GM12891 (cell line): ENCODE results near the gene NIT2.
A peak's percentile ranks its signal among the peaks of the same experiment; 100 is the strongest.

Source experiments
- DNase-seq: peaks from one replicate; pipeline ENCODE4 v3.0.0; 2011; ENCODE audit warnings: low spot score; ENCODE audit not compliant: insufficient read length
- FAIRE-seq: peaks from 2 replicates; lab custom pipeline; 2011; peaks lifted over from hg19 to GRCh38; lab: Jason Lieb, UNC
- PAX5 ChIP-seq: IDR thresholded peaks from 2 replicates; pipeline ENCODE4 v1.6.1; 2011; ENCODE audit warnings: low read length, moderate library complexity, mild to moderate bottlenecking; ENCODE audit not compliant: insufficient read depth, severe bottlenecking
- POLR2A ChIP-seq: IDR thresholded peaks from 2 replicates; pipeline ENCODE4 v1.6.1; 2011; ENCODE audit warnings: low read depth, low read length, control low read depth
- POLR2AphosphoS5 ChIP-seq: IDR thresholded peaks from 2 replicates; pipeline ENCODE4 v1.6.1; 2011; ENCODE audit warnings: low read depth, low read length, control low read depth
- POU2F2 ChIP-seq: IDR thresholded peaks from 2 replicates; pipeline ENCODE4 v1.6.1; 2011; ENCODE audit warnings: low read depth, mild to moderate bottlenecking, control low read depth, low read length, moderate library complexity
- SPI1 ChIP-seq: IDR thresholded peaks from 2 replicates; pipeline ENCODE4 v1.6.1; 2011; ENCODE audit warnings: low read depth, low read length, control low read depth
- TAF1 ChIP-seq: IDR thresholded peaks from 2 replicates; pipeline ENCODE4 v1.6.1; 2011; ENCODE audit warnings: low read depth, low read length, control low read depth

Gene NIT2

DNA sequence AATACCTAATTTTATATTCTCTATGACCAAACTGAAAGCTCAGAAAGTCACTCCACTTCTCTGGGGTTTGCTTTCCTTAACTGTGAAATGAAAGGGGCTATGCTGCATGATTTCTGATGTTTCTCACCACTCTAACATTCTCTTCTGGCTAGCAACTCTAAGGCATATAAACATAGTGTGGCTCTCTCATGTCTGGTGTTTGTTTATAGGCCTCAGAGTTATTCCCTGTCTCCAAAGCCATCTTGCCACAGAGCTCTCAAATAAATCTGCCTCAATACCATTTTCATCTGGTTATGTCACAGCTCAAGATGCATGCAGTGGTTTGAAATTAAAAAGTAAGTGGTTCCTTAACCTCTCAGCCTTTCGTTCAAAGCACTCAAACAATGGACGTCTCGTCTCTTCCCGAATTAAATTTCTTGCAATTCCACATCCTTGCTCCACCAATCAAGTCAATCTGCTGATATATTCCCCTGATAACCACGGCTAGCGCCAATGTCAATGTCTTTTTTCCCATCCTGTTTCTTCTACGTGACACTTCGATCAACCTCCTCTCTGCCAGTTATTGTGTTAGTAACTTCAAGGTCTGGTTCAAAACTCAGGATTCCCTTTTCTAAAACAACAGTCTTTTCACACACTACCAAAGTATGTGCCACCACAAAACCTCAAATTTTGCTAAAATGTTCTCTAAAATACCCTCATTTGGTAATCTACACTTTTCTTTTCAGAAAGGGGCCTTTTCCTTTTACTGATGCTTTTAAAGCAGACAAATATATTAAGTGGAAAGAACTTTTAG, 50.4 kb downstream of the NIT2 start:
- FAIRE-seq (no peak), DNase-seq (no peak)
- no peak for TF ChIP-seq SPI1
- TF ChIP-seq PAX5 = no peak
- TF ChIP-seq POLR2AphosphoS5 = no peak

DNA sequence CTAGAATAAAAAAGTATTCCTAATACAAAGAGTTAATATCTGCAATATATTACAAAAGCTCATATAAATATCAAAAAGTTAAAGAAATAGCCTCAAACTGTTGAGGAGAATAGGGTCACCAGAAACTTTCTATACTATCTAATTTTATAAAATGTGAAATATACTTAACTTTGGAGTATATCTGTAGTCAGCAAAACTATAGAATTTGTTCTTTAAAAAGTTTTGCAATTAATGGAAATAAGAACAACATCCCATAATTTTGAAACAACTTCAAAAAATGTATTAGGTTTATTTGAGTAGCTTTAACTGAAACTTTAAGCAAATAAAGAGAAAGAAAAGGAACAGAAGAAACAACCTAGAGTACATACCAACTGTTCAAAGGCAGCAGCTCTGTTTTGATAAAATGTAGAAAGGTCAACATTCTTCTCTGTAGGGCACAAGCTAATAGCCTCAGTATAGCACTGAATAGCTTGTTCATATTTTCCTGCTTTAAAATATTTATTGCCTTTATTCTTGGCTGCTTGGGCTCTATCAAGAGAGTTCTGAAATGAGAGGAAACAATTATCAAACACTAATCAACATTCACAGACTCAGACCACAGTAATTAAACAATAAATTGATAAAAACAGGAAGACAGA, 52.0 kb downstream of the NIT2 start:
- no peak for DNase-seq
- no peak for FAIRE-seq
- no peak for TF ChIP-seq SPI1
- no peak for TF ChIP-seq POU2F2
- TF ChIP-seq POLR2A = no peak
- TF ChIP-seq PAX5 = no peak
- no peak for TF ChIP-seq POLR2AphosphoS5
- TF ChIP-seq TAF1 = no peak

DNA sequence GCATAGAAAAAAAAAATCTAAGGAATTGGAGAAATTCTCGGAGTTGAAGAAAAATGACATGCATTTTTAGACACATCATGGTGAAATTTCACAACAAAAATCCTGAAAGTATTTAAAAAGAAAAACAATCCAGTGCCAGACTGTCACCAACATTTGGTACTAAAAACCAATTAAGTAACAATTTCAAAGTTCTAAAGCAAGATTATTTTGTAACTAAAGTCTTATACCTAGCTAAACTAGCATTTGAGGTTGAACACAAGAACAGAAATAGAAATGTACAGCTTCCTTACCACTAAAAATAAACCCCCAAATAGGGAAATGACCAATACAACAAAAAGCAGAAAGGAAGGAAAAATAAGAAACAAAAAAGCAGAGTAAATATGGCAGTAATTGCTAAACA, 54.5 kb downstream of the NIT2 start:
- DNase-seq = no peak
- TF ChIP-seq POLR2A = no peak
- no peak for TF ChIP-seq POU2F2
- no peak for TF ChIP-seq SPI1
- TF ChIP-seq POLR2AphosphoS5 = no peak
- TF ChIP-seq PAX5 = no peak
- TF ChIP-seq TAF1 = no peak
- no peak for FAIRE-seq

DNA sequence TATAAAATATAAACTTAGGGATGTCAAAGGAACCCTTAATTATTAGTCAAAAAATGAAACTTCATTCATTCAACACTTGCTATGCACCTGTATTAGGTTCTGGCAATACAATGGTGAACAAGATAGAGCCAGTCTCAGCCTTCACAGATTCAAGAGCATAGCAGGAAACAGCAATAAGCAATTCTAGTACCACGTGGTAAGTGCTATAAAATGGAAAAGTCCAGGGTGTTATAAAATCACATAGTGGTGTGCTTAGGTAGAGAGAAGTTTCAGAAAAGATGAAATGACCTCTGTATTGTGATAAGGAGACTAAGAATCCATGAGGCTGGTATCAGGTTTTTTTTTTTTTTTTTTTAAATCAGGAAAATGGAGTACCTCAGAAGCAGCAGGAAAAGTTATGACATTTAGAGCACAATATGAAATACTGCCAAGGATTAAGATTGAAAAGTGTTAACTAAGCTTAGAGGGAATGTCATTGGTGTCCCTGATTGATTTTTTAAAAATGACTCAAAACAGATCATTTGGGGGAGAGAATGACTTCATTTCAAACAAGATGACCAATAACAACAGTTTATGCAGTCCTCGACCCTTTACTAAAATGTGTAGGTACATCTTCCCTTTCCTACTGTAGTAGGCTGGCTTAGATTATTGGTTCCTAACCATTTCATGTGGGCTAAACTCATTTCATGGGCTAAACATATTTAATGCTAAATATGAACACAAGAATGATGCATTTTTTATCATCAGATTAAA, 61.3 kb downstream of the NIT2 start:
- TF ChIP-seq SPI1 (no peak), POLR2AphosphoS5 (no peak), PAX5 (no peak), POLR2A (no peak), TAF1 (no peak), POU2F2 (no peak)
- FAIRE-seq = no peak

DNA sequence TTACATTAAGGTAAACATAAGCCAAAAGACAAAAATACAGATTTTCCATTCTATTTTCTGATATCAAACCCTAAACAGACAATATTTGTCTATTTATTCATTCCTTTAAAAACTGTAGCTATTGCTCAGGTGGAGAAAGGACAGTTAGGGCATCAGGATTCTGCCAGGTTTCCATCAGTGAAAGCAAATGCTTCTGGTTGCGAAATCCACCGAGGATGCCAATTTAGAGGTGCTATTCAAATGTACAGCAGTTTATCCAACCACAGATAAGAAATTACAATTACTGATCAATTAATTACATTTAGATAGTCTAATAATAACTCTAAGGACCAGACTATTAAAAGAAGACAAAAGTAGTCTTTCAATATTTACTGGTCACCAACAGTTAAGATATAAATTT, 62.4 kb downstream of the NIT2 start:
- TF ChIP-seq POLR2A (no peak), SPI1 (no peak), PAX5 (no peak), POU2F2 (no peak), POLR2AphosphoS5 (no peak), TAF1 (no peak)
- DNase-seq (no peak), FAIRE-seq (no peak)

More for the DNA sequence above, 61.3 kb downstream of the NIT2 start:
- DNase-seq = no peak

DNA sequence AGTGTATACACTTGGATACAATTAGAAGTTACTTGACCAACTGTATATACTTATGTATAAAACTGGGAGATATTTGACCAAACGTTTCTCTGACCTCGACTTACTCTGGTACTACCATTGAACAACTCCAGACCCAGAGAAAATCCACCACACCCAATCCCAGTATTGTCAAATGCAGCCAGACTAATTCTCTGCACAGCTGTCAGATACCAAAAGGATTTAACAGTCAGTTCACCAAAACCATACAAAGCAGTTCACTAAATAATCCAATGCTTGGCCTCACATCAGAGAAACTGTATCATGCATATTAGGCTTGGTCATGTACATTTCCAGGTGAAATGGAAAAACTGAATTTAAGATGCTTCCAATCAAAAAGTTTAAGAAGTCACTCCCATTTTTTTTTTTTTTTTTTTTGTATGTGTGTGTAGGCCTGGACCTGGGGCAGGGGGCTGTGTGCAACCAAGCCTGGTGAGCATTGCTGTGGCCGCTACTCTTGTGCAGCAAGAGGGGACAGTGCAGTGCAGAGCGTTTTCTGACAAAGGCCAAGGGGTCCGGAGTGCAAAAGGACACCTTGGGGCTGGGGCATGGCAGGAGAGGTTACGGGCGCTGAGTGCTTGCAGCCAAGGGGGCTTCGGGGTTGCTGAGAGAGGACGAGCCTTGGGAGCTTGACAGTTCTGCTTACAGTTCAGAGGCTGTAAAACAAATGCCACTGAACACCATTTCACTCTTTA, 64.9 kb downstream of the NIT2 start:
- TF ChIP-seq TAF1 (no peak), POU2F2 (no peak), POLR2AphosphoS5 (no peak), SPI1 (no peak), POLR2A (no peak), PAX5 (no peak)
- DNase-seq (no peak), FAIRE-seq (no peak)

DNA sequence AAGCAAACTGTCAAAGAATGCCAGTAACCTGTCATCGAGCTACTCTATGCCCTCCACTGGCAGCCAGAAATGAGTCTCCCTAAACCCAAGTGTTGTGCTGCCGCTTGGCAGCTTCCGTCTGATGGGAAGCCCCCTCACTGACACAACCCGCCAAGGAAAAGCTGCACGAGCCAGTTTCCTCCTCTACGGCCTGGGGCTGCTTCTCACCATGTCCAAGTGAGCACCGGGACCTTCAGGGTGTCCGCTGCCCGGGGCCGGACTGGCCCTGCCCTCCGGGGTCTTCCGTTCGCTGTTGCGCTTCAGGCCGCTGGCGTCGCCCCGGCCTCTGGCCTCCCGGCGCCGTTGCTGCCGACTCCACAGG, 65.8 kb downstream of the NIT2 start:
- FAIRE-seq (no peak), DNase-seq (no peak)
- TF ChIP-seq PAX5 (no peak), POU2F2 (no peak), POLR2AphosphoS5 (no peak), SPI1 (no peak), POLR2A (no peak), TAF1 (no peak)

DNA sequence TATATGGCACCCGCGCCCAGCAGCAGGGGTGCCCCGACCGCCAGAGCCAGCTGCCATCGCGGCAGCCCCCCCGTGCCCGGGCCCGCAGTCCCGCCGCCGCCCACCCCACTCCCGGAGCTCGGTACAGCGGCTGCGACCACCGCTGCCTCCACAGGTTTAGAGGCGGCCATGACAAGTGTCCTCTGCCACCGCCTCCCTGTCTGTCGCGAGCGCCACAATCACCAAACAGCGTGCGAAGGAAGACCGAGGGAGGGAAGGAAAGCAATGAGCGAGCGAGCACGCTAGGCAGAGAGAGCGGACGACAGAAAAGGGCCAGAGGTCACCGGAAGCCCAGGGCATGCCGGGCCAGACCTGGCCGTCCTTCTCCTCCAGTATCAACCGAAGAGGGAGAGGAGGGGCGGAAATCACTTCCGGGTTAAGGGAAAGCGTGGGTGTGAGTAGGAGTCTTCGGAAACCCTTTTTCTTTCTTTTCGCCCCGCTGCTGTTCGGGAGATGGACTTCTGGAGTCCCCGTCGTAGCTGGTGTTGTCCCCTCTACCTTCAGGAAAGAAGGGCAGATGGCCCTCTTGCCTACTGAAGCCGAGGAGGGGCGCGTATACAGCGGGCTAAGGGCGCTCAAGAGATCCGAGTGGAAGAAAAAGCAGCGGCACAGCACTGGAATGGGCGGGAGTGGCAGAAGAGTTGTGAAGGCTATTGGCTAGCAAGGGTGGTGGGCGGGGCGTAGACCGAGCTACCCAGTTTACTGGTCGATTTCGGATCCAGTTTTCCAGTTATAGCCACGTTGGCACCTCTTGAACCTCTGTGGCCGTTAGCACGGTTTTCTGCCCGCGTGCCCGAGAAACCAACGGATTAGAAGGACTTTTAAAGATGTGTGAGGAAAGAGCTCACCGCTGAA, 66.5 kb downstream of the NIT2 start, which contains the start of the genes LNP1 and TOMM70:
Gene LNP1, plus strand, starts transcription at position 760 of the 894 bp plus-strand sequence. CDS start 28,191 bp downstream, outside the sequence.
Gene TOMM70, minus strand, starts transcription at position 310 of the 894 bp plus-strand sequence. Its CDS starts 140 bp downstream, at position 170.
- DNase-seq = peak; percentile 56
- TF ChIP-seq POLR2AphosphoS5 (peak; percentile 88), SPI1 (no peak), TAF1 (peak; percentile 75), POLR2A (peak; percentile 87), PAX5 (no peak), POU2F2 (peak; percentile 42; the same call in 1 of the 2 replicates)
- FAIRE-seq = peak; percentile 98
